ENCODE data around the gene ABHD17B. TPM values are rescaled to one million over a fixed set of nuclear protein-coding genes. Genes with fewer than 3 reads are reported as not detected.

The ABHD17B gene
- total RNA-seq, 3 donors from 2014 or later (not counting 1 experiment from before 2014, with no cell fraction given), result 28.7 to 34.4 (median 30.3) TPM

DNA sequence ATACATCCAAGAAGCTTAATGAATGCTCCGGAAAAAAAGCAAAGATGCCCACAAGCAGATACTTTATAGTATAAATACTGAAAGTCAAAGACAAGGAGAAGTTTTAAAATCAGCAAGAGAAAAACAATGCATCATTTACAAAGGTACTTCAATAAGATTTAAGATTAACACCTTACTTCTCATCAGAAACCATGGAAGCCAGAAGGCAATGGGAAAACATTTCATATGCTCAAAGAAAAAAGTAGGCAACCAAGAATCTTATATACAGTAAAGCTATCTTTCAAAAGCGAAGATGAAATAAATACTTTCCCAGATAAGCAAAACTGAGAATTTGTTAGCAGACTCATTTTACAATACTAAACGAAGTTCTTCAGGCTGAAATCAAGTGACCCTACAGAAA is 51.1 kb downstream of the ABHD17B start:
- H3K9me3 ChIP-seq (ENCODE audit: control insufficient read depth, insufficient read depth, low read length), result peaks cover 7% of the 10 kb centered on the region
- H3K9me3 Mint-ChIP-seq, result peaks cover 0 to 3% of the 10 kb centered on the region in 2 donors
- TF ChIP-seq, protein P1, sequence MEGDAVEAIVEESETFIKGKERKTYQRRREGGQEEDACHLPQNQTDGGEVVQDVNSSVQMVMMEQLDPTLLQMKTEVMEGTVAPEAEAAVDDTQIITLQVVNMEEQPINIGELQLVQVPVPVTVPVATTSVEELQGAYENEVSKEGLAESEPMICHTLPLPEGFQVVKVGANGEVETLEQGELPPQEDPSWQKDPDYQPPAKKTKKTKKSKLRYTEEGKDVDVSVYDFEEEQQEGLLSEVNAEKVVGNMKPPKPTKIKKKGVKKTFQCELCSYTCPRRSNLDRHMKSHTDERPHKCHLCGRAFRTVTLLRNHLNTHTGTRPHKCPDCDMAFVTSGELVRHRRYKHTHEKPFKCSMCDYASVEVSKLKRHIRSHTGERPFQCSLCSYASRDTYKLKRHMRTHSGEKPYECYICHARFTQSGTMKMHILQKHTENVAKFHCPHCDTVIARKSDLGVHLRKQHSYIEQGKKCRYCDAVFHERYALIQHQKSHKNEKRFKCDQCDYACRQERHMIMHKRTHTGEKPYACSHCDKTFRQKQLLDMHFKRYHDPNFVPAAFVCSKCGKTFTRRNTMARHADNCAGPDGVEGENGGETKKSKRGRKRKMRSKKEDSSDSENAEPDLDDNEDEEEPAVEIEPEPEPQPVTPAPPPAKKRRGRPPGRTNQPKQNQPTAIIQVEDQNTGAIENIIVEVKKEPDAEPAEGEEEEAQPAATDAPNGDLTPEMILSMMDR (IDR thresholded peaks at IDR 0.05), result no peak
- no peak overlapping the region for H3K4me3 ChIP-seq (ENCODE audit: low read length)
- no peak overlapping the region for H3K27ac Mint-ChIP-seq
- no peak overlapping the region for H3K27ac ChIP-seq (ENCODE audit: low read length)
- H3K36me3 Mint-ChIP-seq, result peaks cover 15% of the 10 kb centered on the region
- WGBS (ENCODE audit: insufficient coverage), result no CpG with 5 or more reads among the region's 3 CpGs
- ATAC-seq (no peak), DNase-seq (no peak)
- intact Hi-C loops (cut with micrococcal nuclease), result loop anchor here (5.0 kb wide), 1 partner anchor 52 kb away; the partner anchor contains the start of genes ABHD17B and C9orf85
- H3K27me3 Mint-ChIP-seq (ENCODE audit: low read depth in 2 of 2), result no peaks in the 10 kb centered on the region
- H3K4me1 Mint-ChIP-seq, result peaks cover 6% of the 10 kb centered on the region in 2 donors
- H3K4me3 Mint-ChIP-seq, result no peak overlapping the region
- no peaks in the 10 kb centered on the region for H3K27me3 ChIP-seq (ENCODE audit: control insufficient read depth, insufficient read depth, low read length)
- no peaks in the 10 kb centered on the region for H3K4me1 ChIP-seq (ENCODE audit: control insufficient read depth, insufficient read depth, low read length)
- H3K36me3 ChIP-seq (ENCODE audit: control insufficient read depth, insufficient read depth, low read length), result peaks cover under 1% of the 10 kb centered on the region

DNA sequence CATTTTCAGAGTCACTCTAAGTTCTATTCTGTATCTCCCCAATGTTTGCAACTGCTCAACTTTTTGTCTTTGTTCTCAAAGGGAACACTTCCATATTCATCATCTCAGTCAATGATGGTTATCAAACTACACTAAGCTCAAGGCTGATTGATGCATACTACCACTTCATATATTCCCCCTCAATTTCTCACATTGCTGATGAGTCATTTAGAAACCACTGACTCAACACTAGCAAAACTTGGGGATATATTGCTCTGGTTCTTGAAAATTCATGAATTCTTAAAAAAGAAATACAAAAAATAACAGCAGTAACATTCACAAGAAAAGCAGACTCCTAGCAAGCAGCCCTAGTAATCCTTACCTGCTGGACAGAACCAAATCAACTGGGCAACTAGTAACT is 52.2 kb downstream of the ABHD17B start:
- Histone ChIP-seq H3K27ac (ENCODE audit: low read length) (no peak overlapping the region), H3K9me3 (ENCODE audit: control insufficient read depth, insufficient read depth, low read length) (peaks cover 7% of the 10 kb centered on the region), H3K4me3 (ENCODE audit: low read length) (no peak overlapping the region), H3K4me1 (ENCODE audit: control insufficient read depth, insufficient read depth, low read length) (no peaks in the 10 kb centered on the region), H3K36me3 (ENCODE audit: control insufficient read depth, insufficient read depth, low read length) (no peaks in the 10 kb centered on the region), H3K27me3 (ENCODE audit: control insufficient read depth, insufficient read depth, low read length) (no peaks in the 10 kb centered on the region)
- H3K27ac Mint-ChIP-seq, result peak overlapping the region in 1 of 2 donors; percentile 5
- peak in 2 of 3 donors; percentile 42 to 45 for ATAC-seq
- DNase-seq, result no peak
- no peak overlapping the region for H3K4me3 Mint-ChIP-seq
- no peaks in the 10 kb centered on the region for H3K27me3 Mint-ChIP-seq (ENCODE audit: low read depth in 2 of 2)
- TF ChIP-seq, protein P1 (IDR thresholded peaks at IDR 0.05), result no peak
- peaks cover 6 to 10% of the 10 kb centered on the region in 2 donors for H3K4me1 Mint-ChIP-seq
- peaks cover 0 to 3% of the 10 kb centered on the region in 2 donors for H3K9me3 Mint-ChIP-seq
- intact Hi-C loops (cut with micrococcal nuclease), result no loop called here
- peaks cover 15% of the 10 kb centered on the region for H3K36me3 Mint-ChIP-seq

DNA sequence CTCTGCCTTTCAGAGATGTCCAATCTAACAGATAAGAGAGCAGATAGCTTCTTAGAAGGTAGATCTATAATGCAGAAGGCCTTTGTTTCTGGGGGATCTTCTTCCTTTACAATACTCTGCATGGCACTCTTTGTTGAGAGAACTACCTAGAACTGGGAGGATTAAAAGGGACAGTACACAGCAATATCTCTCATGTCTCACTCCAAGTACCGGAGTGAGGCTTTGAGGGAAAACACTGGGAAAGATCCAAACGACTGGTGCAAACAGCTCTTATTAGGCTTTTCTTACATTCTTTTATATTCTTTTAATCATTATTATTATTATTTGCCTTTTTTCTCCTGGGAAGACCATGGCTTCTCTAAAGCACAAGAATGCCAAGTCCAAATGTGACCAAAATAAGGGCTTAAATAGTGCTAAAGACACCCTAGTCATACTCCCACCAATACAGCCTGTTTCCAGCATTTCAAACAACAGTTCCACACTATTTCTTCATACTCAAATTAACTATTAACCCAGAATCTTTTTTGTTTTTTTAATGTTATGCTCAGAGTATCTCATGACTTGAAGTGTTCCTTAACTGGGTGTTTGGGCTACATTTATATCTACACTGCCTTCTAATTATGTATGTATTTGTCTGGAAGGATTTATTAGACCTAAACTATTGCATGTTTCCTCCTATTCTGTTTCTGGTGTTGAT is 52.7 kb downstream of the ABHD17B start:
- peak overlapping the region in 1 of 2 donors; percentile 5 for H3K27ac Mint-ChIP-seq
- no peak for ATAC-seq

More for the DNA sequence above, 52.7 kb downstream of the ABHD17B start:
- WGBS (ENCODE audit: insufficient coverage), result 100% methylated on average over 1 of the region's 2 CpGs
- Mint-ChIP-seq H3K9me3 (peaks cover 0 to 3% of the 10 kb centered on the region in 2 donors), H3K4me1 (peaks cover 6 to 10% of the 10 kb centered on the region in 2 donors), H3K27me3 (ENCODE audit: low read depth in 2 of 2) (no peaks in the 10 kb centered on the region), H3K36me3 (peaks cover 15% of the 10 kb centered on the region), H3K4me3 (no peak overlapping the region)
- no peak for DNase-seq
- intact Hi-C loops (cut with micrococcal nuclease), result no loop called here
- Histone ChIP-seq H3K9me3 (ENCODE audit: control insufficient read depth, insufficient read depth, low read length) (peaks cover 7% of the 10 kb centered on the region), H3K27me3 (ENCODE audit: control insufficient read depth, insufficient read depth, low read length) (no peaks in the 10 kb centered on the region), H3K27ac (ENCODE audit: low read length) (no peak overlapping the region), H3K4me1 (ENCODE audit: control insufficient read depth, insufficient read depth, low read length) (no peaks in the 10 kb centered on the region), H3K4me3 (ENCODE audit: low read length) (no peak overlapping the region), H3K36me3 (ENCODE audit: control insufficient read depth, insufficient read depth, low read length) (no peaks in the 10 kb centered on the region)
- TF ChIP-seq, protein P1 (IDR thresholded peaks at IDR 0.05), result no peak
